ENCODE data around the gene DIPK1B.

The DIPK1B gene

GRCh38 chr9:136740971-136741882, 28.9 kb downstream of the DIPK1B start:
- no peak for DNase-seq

- DNase-seq, result no peak
Measured at GRCh38 chr9:136741883-136742571, 29.7 kb downstream of the DIPK1B start.

- peak; percentile 39 for DNase-seq
Measured at GRCh38 chr9:136742591-136743391, 30.4 kb downstream of the DIPK1B start, which contains the start of gene LCN10. TSS of gene LCN10 (minus strand) at chr9:136742940. CDS start at chr9:136742903, 37 bp downstream.

GRCh38 chr9:136743639-136744211, 31.4 kb downstream of the DIPK1B start:
- DNase-seq, result no peak

GRCh38 chr9:136744773-136745172, 32.4 kb downstream of the DIPK1B start:
- DNase-seq, result no peak

GRCh38 chr9:136745389-136746154, 33.2 kb downstream of the DIPK1B start:
- no peak for DNase-seq

- no peak for DNase-seq
Measured at GRCh38 chr9:136746155-136746490, 33.8 kb downstream of the DIPK1B start.

GRCh38 chr9:136746621-136747020, 34.2 kb downstream of the DIPK1B start:
- DNase-seq, result no peak

- DNase-seq, result no peak
Measured at GRCh38 chr9:136747161-136748060, 35.0 kb downstream of the DIPK1B start.

GRCh38 chr9:136748201-136748600, 35.8 kb downstream of the DIPK1B start, which contains the start of gene LCN6:
TSS of gene LCN6 (minus strand) at chr9:136748525. CDS start at chr9:136748483, 42 bp downstream.
- DNase-seq, result no peak

- DNase-seq, result no peak
Measured at GRCh38 chr9:136748666-136749611, 36.6 kb downstream of the DIPK1B start.

- DNase-seq, result no peak
Measured at GRCh38 chr9:136750526-136750925, 38.2 kb downstream of the DIPK1B start.

GRCh38 chr9:136751244-136751643, 38.9 kb downstream of the DIPK1B start:
- no peak for DNase-seq

- DNase-seq, result no peak
Measured at GRCh38 chr9:136751814-136752213, 39.4 kb downstream of the DIPK1B start.

GRCh38 chr9:136753371-136754058, 41.1 kb downstream of the DIPK1B start:
- DNase-seq, result no peak

GRCh38 chr9:136754059-136754572, 41.7 kb downstream of the DIPK1B start:
- DNase-seq, result peak; percentile 42

- no peak for DNase-seq
Measured at GRCh38 chr9:136754626-136755301, 42.4 kb downstream of the DIPK1B start.
